Heart left ventricle (tissue), 16 donors: ENCODE data around the gene MICALL1. TPM values are rescaled to one million over a fixed set of nuclear protein-coding genes. Genes with fewer than 3 reads are reported as not detected.

Experiments
- ATAC-seq, 4 donors: fragments of 200-7000 bp; cut with Tn5 transposase; one replicate each; pipeline ENCODE4 v1.9.1; 2020 to 2022; ENCODE audit warnings: moderate library complexity in 4 of 4, mild to moderate bottlenecking in 3 of 4, moderate number of reproducible peaks in 1 of 4
- DNase-seq, 5 donors: peaks; one replicate each; pipeline ENCODE4 v3.0.0-alpha.2; 2020
- H3K27ac ChIP-seq, 12 donors: fragments of 200-600 bp; sonication (generic) in 4 of 12; one replicate each; pipeline versions ENCODE4 v1.5.0 to v1.8.0; 2016 to 2022; ENCODE audit warnings: mild to moderate bottlenecking in 2 of 12
- H3K27me3 ChIP-seq, 9 donors: fragments of 200-600 bp; sonication (generic) in 2 of 9; one replicate each; pipeline versions ENCODE4 v1.5.1 to v1.8.0; 2016 to 2022; ENCODE audit warnings: mild to moderate bottlenecking in 3 of 9
- H3K36me3 ChIP-seq, 9 donors: fragments of 200-600 bp; sonication (generic) in 2 of 9; one replicate each; pipeline versions ENCODE4 v1.5.0 to v1.8.0; 2018 to 2022; ENCODE audit warnings: mild to moderate bottlenecking in 2 of 9
- H3K4me1 ChIP-seq, 12 donors: fragments of 200-600 bp; sonication (generic) in 4 of 12; one replicate each; pipeline versions ENCODE4 v1.5.0 to v1.8.0; 2016 to 2022; ENCODE audit warnings: mild to moderate bottlenecking in 3 of 12
- H3K4me3 ChIP-seq, 12 donors: fragments of 200-600 bp; sonication (generic) in 4 of 12; one replicate each; pipeline versions ENCODE4 v1.5.0 to v1.8.0; 2017 to 2022; ENCODE audit warnings: mild to moderate bottlenecking in 9 of 12, moderate library complexity in 4 of 12
- H3K9me3 ChIP-seq, 12 donors: fragments of 200-600 bp; sonication (generic) in 4 of 12; one replicate each; pipeline versions ENCODE4 v1.5.0 to v1.8.0; 2016 to 2022; ENCODE audit warnings: mild to moderate bottlenecking in 1 of 12
- CTCF ChIP-seq, 12 donors: fragments of 200-600 bp; sonication (generic) in 4 of 12; IDR thresholded peaks; one replicate each; pipeline versions ENCODE4 v1.5.0 to v1.8.0; 2018 to 2022; ENCODE audit warnings: antibody characterized with exemption in 12 of 12, mild to moderate bottlenecking in 5 of 12
- POLR2A ChIP-seq, 2 donors: fragments of 450-650 bp; IDR thresholded peaks; one replicate each; pipeline ENCODE4 v1.6.1; 2017; ENCODE audit warnings: antibody characterized with exemption in 2 of 2, mild to moderate bottlenecking in 2 of 2, moderate library complexity in 2 of 2
- WGBS, 4 donors: extraction: QIAGEN DNeasy Blood & Tissue Kit in 2 of 4; methylation state at CpG; one replicate each; pipeline versions ENCODE4 v1.1.5 to v1.1.7; 2013 to 2018; 5-methylcytosine and 5-hydroxymethylcytosine counted together
- intact Hi-C, 10 donors: fragments of 100-400 bp; cut with DNase I; formaldehyde crosslinking; loops; one replicate each; pipeline versions ENCODE4 v1.11.1 to v1.14.2; 2022
- polyA plus RNA-seq, 2 donors: library from polyadenylated mRNA; stranded (reverse); fragments of 200-250 nt; gene quantifications; one replicate each; pipeline ENCODE4 v1.2.3, GENCODE V29; 2013
- total RNA-seq, 9 donors: library from RNA; depleted of rRNA in 2 of 9; stranded (reverse); fragments of >200 nt in 2 of 9; fragmentation: NEBNext Ultra II Directional in 3 of 9; extraction: Animal tissue kit (Norgen Biotek cat#: 25700) in 3 of 9; gene quantifications; one replicate each; pipeline versions ENCODE4 v1.1.0 to v1.2.4, GENCODE V29; 2016 to 2023
- donor health status: ischemic (EF 13 %, LVEDD 7.1; RV severe dilation, severe dysfunction).
- donor health status: healthy with polysubstance abuse.
- donor health status: DM: no; HTN: yes; CAD: no.
- donor health status: DM: no; HTN: no; CAD: no.
- donor health status: ischemic (EF 25% LVEDD 6.9; RV normal size, moderate dysfunction).
- donor health status: ischemic (EF 25% LVEDD 5.7; RV mildly dilated, moderate dysfunction).
- donor health status: healthy.
- donor health status: DM: yes; HTN: yes; CAD: no.
- donor health status: ischemic (EF 35%, LVEDD 5.7; RV mildly dilated, moderate dysfunction).
- donor health status: nonischemic (EF 11% LVEDD 7.7; RV severe dilation, severe dysfunction).
- donor health status: DM: yes; HTN: yes; CAD: no.
- donor health status: PGD.
- donor health status: ischemic (EF 29% LVEDD 5.4; RV normal size, mild dysfunction).
- donor health status: nonischemic (EF 23%, LVEDD 6.1; RV moderate dilation, normal function).

MICALL1 gene
- total and polyA plus RNA-seq, 11 donors, result 10.6 to 40.7 (median 17.8) TPM

GRCh38 chr22:37961062-37961461 lies 55.0 kb downstream of the MICALL1 start:
- intact Hi-C loops, result loop anchor here in 5 of 10 donors (5.0 to 10.0 kb wide), 6 partner anchors 69 to 146 kb away; no protein-coding TSS in a partner anchor
- Histone ChIP-seq H3K4me3 (no peak overlapping the region), H3K4me1 (peaks cover 0 to 16% (median 8%) of the 10 kb centered on the region in 12 donors), H3K9me3 (no peaks in the 10 kb centered on the region), H3K27ac (no peak overlapping the region), H3K36me3 (peaks cover 2 to 89% (median 75%) of the 10 kb centered on the region in 9 donors), H3K27me3 (no peaks in the 10 kb centered on the region)
- ATAC-seq, result no peak
- no peak for DNase-seq
- 97 to 100% (median 97%) methylated on average over 4 of the region's 4 CpGs for WGBS, 4 donors
- no peak for TF ChIP-seq POLR2A (IDR thresholded peaks at IDR 0.05)
- TF ChIP-seq CTCF (IDR thresholded peaks at IDR 0.05), result no peak

- TF ChIP-seq POLR2A (IDR thresholded peaks at IDR 0.05), result no peak
- TF ChIP-seq CTCF (IDR thresholded peaks at IDR 0.05), result no peak
- Histone ChIP-seq H3K27ac (peak overlapping the region in 8 of 12 donors; percentile 8 to 63 (median 30)), H3K4me3 (no peak overlapping the region), H3K36me3 (peaks cover 0 to 73% (median 53%) of the 10 kb centered on the region in 9 donors), H3K9me3 (no peaks in the 10 kb centered on the region), H3K4me1 (peaks cover 0 to 22% (median 11%) of the 10 kb centered on the region in 12 donors), H3K27me3 (no peaks in the 10 kb centered on the region)
- DNase-seq (no peak), ATAC-seq (peak; percentile 28 to 77 (median 43))
- WGBS, 4 donors, result 62 to 68% (median 66%) methylated on average over 9 of the region's 9 CpGs
- intact Hi-C loops, result loop anchor here in 9 of 10 donors (1.0 to 10.0 kb wide), 6 partner anchors 79 to 151 kb away; no protein-coding TSS in a partner anchor
Observed at GRCh38 chr22:37965940-37966664, 60.0 kb downstream of the MICALL1 start.

GRCh38 chr22:37967147-37967546 lies 61.0 kb downstream of the MICALL1 start:
- ATAC-seq, result no peak
- WGBS, 4 donors, result 45 to 62% (median 58%) methylated on average over 1 of the region's 1 CpG
- intact Hi-C loops, result loop anchor here in 6 of 10 donors (5.0 to 10.0 kb wide), 4 partner anchors 82 to 152 kb away; no protein-coding TSS in a partner anchor

More at GRCh38 chr22:37967147-37967546, 61.0 kb downstream of the MICALL1 start:
- Histone ChIP-seq H3K27me3 (no peaks in the 10 kb centered on the region), H3K36me3 (peaks cover 0 to 64% (median 42%) of the 10 kb centered on the region in 9 donors), H3K9me3 (no peaks in the 10 kb centered on the region), H3K4me1 (peaks cover 0 to 22% (median 11%) of the 10 kb centered on the region in 12 donors), H3K4me3 (no peak overlapping the region), H3K27ac (no peak overlapping the region)
- TF ChIP-seq POLR2A (IDR thresholded peaks at IDR 0.05) (no peak), CTCF (IDR thresholded peaks at IDR 0.05) (no peak)
- no peak for DNase-seq
